HS-5 (cell line): ENCODE measurements around the gene STARD7.
"Not testable (repeated sequence)": the region's sequence is repeated elsewhere in the genome, so short reads cannot be mapped to it uniquely, and the experiment has no call there.

Source experiments
- DNase-seq: peaks from one replicate; pipeline ENCODE4 v3.0.0-alpha.2; 2012; ENCODE audit warnings: low read depth

The STARD7 gene, protein sequence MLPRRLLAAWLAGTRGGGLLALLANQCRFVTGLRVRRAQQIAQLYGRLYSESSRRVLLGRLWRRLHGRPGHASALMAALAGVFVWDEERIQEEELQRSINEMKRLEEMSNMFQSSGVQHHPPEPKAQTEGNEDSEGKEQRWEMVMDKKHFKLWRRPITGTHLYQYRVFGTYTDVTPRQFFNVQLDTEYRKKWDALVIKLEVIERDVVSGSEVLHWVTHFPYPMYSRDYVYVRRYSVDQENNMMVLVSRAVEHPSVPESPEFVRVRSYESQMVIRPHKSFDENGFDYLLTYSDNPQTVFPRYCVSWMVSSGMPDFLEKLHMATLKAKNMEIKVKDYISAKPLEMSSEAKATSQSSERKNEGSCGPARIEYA

DNA sequence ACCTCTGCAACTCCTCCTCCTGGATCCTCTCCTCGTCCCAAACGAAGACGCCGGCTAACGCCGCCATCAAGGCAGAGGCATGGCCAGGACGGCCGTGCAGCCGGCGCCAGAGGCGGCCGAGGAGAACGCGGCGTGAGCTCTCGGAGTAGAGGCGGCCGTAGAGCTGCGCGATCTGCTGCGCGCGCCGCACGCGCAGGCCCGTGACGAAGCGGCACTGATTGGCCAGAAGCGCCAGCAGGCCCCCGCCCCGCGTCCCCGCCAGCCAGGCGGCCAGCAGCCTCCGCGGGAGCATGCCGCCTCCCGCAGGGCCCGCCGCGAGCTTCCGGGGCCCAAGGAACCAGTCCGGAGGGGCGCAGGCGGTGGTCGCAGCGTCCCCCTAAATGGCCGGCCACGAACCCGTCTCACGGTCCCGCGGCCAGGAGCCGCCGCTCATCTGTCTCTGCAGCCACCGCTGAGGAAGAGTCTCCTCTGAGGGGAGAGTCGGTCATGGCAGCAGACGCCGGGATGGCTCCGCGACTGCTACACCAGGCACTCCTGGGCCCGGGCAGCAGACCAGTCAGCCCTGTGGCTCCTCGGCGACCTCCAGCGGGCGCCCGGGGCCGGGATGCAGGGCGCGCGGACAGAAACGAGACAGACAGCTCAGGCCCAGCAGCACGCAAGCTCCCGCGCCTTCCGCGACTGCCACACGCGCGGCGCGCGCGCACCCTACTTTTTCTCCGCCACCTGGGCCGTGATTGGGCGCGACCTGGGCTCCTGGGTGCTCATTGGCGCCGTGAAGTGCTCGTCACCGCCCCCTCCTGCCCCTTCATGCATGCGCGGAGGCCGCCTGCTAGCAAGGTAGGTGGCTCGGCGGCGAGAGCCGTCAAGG, at the start of gene STARD7:
Gene STARD7, minus strand, starts transcription at position 685 of the 868 bp plus-strand sequence. Its CDS starts 393 bp downstream, at position 292.
- peak; percentile 100 for DNase-seq

DNA sequence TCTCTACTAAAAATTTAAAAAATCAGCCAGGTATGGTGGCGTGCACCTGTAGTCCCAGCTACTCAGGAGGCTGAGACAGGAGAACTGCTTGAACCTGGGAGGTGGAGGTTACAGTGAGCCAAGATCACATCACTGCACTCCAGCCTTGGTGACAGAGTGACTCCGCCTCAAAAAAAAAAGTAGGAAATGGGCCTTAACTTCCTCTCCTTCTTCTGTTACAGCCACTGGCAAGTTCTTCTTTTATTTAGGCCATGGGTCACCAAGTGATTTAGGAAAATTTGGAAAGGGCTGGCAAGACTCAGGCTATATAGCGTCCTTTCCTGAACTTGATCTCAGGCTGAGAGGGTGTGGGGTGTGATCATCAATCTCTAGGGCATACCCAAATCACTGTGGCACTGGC, 49.1 kb upstream of the STARD7 start:
- not testable (repeated sequence) for DNase-seq

DNA sequence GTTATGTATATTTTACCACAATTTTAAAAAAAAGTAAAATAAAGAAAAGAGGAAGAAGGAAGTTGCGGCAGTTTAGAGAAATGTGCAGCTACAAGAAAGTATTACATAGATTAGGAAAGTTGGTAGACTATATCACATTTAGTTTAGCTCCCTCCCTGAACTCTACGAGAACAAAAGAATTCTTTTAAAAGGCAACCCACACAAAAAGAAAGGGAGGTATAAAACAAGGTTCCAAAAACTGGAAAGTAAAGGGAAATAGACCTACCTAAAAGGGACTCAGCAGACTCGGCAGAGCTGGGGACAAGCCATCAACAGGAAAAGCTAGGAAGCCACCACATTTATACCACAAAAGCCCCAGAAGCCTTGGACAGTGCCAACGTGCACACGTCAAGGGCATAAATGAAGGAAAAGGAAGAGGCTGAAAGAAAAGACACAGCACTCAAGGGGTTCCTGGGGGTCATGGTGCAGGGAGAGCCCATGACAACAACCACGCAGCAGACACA, 48.0 kb upstream of the STARD7 start:
- no peak for DNase-seq

DNA sequence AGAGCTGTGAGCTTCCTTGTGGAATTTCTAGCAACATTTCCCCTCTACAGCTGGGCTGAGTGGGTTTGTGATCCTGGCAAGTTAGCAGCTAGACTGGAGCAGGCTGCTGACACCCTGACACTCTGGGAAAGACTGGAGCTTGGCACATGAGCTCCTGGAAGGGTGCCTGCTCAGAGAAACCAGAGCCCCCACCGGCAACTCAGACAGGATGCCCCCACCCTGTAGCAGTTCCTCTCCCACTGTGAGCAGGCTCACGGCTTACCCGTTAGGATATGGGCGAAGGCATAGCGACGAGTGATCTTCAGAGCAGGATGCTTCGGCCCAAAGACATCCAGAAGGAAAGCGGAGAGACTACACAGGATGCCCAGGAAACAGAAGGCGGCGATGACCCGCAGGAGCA, 45.9 kb upstream of the STARD7 start:
- no peak for DNase-seq

DNA sequence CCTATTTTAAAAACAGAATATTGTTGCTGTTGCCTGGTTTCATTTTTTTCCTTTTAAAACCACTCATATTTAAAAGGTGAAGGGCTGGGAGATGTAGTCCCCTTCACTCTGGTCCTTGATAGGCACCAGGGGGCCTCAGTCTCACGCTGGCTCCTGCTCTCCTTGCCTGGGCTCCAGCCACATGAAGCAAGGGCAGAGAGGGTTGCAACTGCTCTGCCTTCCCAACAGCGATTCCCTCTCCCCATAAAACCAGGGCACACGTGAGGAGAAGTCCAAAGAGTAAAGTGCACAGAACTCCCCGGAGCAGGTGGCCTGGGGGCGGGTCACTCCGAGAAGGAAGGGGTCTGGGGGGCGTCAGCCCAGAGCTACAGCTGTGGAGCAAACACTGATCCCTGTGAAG, 44.4 kb upstream of the STARD7 start:
- DNase-seq, result no peak

DNA sequence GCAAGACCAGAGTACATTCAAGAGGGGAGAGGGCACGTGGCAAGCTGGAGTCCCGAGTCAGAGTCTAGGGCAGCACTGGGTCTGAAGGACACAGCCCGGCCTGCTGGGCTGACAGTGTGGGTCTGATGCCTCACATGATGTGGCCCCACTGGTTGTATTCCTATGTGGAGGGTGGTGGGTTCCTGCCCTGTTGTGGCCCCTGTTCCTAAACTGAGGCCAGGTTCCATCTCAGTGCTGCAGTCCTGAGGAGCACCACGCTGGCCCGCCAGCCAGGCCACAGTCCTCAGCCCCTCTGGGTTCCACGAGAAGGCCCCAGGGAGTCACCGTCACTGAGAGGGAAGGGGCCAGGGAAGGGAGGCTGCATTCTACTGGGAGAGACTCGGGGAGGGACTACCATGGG, 43.9 kb upstream of the STARD7 start:
- no peak for DNase-seq

DNA sequence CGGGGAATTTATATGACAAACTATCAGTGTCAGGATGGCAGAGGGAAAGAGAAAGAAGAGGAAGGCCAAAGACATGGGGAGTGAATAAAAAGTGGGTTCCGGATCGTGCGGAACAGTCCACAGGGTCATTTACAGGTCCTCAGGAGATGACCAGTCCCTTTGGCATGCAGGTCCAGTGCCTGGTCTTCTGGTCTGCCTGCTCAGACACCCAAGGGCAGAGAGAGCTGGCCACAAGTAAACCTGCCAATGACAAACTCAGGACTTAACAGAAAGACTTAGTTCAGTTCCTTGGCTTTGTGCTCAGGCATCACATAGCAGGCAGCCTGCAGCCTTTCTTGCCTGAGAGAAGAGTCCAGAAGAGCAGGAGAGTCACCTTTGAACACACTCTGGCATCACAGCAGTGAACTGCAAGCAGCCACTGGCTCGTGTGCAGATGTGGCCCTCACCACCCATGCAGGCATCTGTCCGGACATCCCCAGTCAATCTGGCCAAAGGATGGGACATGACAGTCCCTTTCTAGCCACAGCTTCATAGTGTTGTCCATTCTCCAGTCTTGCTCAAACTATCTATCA, 43.2 kb upstream of the STARD7 start:
- DNase-seq, result peak; percentile 55

DNA sequence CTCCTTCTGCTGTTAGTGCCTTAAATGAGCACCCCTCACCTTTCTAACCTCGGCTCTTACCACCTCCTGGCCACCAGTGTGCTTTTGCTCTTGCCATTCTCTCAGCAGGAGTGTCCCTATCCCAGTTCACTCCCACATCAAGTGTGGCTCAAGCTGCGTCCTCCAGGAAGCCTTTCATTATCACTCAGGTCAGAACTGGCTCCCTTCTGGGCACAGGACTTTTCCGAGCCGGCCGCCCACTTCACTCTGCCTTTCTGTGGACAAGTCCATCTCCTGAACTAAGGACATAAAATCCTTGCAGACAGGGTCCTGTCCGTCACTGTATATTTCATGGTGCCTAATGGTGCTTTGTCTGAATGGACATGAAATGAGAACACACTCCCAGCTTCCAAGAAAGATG, 41.6 kb upstream of the STARD7 start:
- DNase-seq, result no peak

DNA sequence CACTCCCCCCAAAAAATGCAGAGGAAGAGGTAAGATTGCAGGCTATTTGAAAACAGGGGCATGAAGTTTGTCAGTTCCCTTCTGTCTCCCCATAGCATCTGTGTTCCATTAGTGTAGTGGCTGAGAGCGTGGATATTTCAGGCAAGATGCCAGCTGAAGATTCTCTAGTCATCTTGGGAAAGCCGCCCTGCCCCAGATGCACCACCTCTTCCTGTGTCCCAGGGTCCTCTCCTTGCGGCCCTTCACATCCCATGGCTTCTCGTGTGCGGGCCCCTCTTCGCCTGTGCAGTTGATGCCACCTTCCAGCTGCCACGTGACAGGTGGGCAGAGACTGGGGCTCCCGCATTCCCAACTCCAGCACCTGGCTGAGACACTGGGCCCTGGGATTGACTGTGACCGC, 41.0 kb upstream of the STARD7 start:
- DNase-seq, result peak; percentile 69

DNA sequence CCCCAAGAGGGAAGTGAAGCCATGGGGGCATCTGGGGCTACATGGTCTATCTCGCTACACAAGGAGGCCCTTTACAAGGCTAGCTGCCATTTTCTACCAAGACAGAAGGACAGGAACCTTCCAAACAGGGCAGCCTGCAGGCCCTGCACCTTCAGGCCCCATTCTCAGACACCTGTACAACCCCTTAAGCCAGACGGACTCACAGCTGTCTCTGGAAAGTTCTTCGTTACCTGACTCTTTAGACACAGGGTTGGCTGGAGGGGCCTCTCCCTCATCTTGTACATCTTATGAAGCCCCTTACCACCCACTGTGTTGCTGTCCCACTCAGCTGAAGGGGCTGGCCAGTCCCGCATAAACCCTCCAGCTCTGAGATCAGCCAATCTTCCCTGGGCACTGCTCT, 40.0 kb upstream of the STARD7 start:
- DNase-seq, result no peak

DNA sequence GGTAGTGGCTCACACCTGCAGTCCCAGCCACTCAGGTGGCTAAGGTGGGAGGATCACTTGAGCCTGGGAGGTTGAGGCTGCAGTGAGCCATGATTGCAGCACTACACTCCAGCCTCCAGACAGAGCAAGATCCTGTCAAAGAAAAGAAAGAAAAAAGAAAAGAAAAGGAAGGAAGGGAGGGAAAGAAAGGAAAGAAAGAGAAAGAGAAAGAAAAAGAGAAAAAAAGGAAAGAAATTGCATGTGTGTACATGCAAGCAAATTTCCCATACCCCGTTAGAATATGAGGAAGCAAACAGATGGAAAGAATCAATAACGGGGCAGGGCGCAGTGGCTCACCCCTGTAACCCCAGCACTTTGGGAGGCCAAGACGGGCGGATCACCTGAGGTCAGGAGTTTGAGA, 39.3 kb upstream of the STARD7 start:
- no peak for DNase-seq

DNA sequence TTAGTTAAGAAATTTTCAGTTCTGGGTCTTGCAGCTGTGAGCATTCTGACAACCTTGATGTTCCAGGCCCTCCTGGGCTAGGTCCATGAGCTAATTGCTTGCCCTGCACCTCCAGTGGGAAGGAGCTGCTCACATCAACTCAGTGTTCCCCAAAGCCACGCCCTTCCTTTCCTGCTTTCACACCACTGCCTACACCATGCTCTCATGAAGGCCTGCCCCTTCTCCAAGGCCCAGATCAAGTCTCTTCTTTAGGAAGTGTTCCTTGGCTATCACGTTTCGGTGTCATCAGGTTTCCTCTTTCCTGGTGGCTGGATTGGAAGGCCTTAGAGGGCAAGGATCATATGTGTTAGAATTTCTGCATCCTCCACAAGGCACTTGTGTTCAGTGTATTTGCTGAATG, 38.4 kb upstream of the STARD7 start:
- no peak for DNase-seq

DNA sequence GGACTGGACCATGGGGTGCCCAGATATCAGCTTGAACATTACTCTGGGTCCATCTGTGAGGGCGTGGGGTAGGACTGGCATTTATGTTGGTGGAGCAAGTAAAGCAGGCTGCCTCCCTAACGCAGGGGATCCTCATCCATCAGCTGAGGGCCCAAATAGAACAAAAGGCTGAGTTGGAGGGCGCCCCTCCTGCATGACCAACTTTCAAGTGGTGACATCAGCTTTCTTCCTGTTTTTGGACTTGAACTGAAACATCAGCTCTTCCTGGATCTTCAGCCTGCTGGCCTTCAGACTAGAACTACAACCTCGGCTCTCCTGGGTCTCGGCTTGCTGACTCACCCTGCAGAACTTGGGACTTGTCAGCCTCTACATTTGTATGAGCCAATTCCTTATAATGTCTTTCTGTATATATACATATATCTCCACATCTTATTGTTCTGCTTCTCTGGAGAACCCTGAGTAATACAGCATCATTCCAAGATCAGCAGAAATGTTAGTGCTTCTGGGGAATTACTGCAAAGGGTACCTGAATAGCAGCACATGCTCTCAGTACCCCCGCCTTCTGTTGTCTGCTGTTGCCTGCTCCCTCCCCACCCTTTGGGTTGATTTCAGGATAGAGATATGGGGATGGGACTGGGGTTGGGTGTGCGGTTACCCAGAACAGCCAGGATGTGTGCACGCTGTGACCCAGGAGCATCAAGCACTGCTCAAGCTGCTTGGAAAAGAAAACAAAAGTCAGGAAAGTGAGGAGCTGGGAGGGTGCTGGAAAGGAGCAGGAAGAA, 37.2 kb upstream of the STARD7 start:
- no peak for DNase-seq

DNA sequence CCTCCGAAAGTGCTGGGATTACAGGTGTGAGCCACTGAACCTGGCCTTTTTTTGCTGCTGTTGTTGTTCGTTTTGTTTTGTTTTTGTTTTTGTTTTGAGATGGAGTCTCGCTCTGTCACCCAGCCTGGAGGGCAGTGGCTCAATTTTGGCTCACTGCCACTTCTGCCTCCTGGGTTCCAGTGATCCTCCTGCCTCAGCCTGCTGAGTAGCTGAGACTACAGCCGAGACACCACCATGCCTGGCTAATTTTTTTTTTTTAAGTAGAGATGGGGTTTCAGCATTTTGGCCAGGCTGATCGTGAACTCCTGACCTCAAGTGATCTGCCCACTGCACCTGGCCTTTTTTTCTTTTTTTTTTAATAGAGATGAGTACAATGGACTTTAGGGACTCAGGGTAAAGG, 35.2 kb upstream of the STARD7 start:
- no peak for DNase-seq

DNA sequence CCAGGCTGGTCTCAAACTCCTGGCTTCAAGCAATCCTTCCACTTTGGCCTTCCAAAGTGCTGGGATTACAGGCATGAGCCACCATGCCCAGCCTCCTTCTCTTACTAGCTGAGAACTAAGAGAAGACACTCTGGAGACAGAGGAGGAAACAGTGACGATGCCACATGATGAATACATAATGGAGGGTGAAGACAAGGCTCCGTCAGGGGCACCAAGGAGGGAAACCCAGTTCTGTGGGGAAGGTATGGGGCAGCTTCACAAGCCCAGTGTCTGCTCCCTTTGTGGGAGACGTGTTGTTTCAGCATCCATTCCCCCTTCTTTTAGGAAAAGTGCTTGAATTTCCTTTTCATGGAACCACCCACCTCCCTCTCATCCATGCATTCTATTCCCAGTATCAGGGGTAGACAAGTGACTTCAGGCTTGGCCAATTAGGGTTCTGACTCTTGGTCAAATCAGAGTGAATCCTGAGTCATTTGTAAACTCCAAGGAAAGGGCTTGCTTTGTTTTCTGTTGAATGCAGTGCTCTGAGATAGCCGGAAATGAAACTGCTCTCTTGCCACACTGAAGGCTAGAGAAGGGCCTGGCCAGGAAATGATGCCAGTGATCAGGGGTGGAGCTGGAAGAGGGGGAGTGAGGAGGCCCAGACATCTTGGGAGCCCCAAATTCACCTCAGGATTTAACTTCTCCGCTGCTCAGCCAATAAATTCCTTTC, 33.4 kb upstream of the STARD7 start:
- DNase-seq, result peak; percentile 90

DNA sequence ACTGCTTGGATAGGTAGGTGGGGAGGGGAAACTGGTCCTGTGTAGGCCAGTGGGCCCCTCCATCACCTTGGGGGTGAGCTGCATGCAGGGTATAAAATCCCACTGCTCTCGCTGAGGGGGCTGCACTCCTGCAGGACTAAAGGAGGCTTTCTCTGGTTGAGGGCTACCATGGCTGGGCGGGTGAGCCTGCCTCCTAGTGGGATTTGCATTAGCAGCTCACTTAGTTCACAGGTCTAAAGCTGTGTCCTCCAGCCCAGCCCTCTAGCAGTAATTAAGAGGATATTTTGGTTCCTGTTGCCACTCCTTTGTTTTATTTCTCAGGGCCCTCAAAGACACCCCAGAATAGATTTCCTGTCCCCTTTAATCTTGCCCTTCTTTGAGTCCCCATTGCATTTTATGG, 32.6 kb upstream of the STARD7 start:
- no peak for DNase-seq

DNA sequence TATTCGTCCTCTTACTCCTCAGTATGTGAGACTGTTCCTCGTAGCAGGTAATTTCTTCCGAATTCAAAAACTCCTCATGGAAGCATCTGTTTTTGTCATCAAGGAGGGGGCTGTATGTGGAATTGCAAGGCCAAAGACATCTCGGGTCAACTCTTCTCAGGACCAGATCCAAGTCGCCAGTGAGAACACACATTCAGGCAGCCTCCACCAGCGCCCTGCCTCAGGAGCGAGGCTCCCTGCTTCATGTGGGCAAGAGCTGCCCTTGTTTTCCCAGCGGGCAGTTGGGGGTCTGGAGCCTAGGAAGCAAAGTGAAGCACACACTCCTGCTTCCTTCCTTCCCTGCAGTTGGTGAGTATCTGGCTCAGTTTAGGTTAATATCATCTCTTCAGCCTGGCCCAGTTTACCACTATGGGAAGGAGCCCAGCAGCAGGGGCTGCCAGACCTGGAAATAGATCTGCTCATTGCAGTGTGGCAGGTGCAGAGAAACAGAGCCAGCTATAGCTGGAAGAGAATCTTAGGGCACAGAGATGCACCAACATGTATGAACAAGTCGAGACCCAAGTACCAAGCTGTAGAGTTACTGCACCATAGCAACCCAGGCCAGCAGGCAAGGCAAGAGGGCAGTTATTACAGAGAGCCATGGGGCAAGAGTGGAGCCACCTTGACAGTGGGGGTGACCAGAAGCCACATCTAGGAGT, 31.9 kb upstream of the STARD7 start:
- DNase-seq, result no peak

DNA sequence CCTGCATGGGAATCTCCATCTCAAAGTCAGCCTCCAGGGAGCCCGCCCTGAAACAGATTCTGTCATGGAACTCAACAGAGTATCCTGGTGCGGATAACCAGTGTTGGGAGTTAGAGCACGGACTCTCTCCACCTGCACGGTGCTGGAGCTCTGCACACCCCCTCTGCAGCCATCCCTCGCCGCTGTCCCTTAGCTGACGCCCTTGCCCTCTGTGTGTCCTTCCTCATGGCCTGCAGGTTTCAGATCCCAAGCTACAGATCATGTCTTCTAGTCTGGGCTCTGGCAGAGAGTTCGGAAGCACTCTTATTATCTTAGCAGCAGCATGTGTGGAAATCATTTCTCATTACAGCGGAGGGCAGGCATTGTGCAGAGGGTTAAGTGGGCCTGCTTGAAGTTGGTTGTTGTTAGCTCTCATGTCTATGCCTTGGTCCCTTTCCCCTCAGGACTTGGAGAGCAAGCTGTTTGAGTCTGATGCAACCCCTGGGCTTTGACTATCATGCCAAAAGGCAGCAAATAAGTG, 31.2 kb upstream of the STARD7 start:
- DNase-seq, result no peak

DNA sequence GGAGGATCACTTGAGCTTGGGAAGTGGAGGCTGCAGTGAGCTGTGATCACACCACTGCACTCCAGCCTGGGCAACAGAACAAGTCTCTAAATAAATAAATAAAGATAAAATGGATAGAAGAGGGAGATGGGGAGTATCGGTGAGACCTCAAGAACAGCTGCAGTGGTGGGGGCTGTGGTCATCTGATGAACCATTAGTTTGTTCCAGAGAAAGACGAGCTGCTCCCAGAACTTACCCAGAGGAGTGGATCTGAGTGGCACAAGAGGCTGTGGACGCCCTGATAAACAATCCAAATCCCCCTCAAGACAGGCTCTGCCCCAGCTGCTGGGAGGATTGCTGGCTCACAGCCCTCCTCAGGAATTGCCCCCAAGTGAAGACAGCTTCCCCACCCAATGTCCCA, 30.5 kb upstream of the STARD7 start:
- DNase-seq, result no peak

DNA sequence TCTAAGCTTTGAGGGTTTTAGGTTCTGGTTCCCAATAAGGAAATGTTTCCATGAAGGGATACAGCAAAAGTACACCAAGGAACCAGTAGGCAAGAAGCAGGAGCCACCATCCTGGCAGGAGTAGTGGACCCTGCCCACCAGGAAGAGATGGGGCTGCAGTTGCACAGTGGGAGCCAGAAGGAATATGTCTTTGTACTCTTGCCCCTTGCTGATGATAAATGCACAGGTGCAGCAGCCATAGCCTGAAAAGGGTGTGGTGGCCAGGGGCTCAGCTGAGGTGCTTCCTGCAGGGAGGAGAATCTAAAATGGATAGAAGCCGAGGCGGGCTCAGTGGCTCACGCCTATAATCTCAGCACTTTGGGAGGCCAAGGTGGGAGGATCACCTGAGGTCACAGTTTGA, 29.6 kb upstream of the STARD7 start:
- DNase-seq, result no peak

DNA sequence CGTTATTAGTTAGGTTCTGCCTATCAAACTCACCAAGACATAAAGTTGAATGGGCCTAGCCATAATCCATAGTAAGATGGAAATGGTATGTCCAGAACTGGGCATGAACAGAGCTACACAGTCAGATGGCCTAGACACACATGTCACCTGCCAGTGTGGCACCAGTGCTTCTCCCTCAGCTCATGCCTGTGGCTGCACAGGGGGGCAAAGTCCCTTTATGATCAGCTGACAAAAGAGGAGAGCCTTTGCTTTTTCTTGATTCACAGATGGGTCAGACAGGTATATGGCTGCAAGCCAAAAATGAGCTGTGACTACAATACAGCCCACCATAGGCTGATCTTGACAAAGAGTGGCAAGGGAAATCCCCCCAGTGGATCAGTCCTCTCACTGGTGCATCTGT, 28.3 kb upstream of the STARD7 start:
- DNase-seq, result no peak
